ENCODE data around the gene PTPN1. TPM values are rescaled to one million over a fixed set of nuclear protein-coding genes. Genes with fewer than 3 reads are reported as not detected.

PTPN1 gene
- total and polyA plus RNA-seq, 2 of the 13 experiments (the other 11 are each of a cell fraction or from before 2014, with no cell fraction given) = 17.7 to 37.2 TPM

GRCh38 chr20:50509923-50510705, at the start of gene PTPN1 (continued):
- TF ChIP-seq DZIP1 (CRISPR knock-in tag; IDR thresholded peaks at IDR 0.05) (peak; percentile 83; the same call in 1 of the 2 replicates), ZNF138 (CRISPR knock-in tag; IDR thresholded peaks at IDR 0.05; ENCODE audit: low read depth) (peak; percentile 70; the same call in 1 of the 2 replicates), E2F1 (CRISPR knock-in tag; IDR thresholded peaks at IDR 0.05) (peak; percentile 91), SNAPC2 (CRISPR knock-in tag; IDR thresholded peaks at IDR 0.05) (peak; percentile 86), ZFP91 (CRISPR knock-in tag; IDR thresholded peaks at IDR 0.05; ENCODE audit: borderline replicate concordance) (peak; percentile 94), CEBPG (CRISPR knock-in tag; IDR thresholded peaks at IDR 0.05) (no peak), CBFB (CRISPR knock-in tag; IDR thresholded peaks at IDR 0.05) (peak; percentile 82; the same call in 1 of the 2 replicates), ZIK1 (CRISPR knock-in tag; IDR thresholded peaks at IDR 0.05; ENCODE audit: borderline replicate concordance, low read depth) (peak; percentile 97), KDM5B (CRISPR knock-in tag; IDR thresholded peaks at IDR 0.05; ENCODE audit: borderline replicate concordance) (peak; percentile 88), NFIC (IDR thresholded peaks at IDR 0.05; ENCODE audit: low read length) (no peak), GRHL1 (CRISPR knock-in tag; conservative IDR thresholded peaks at IDR 0.05) (no peak), ZNF543 (CRISPR knock-in tag; IDR thresholded peaks at IDR 0.05) (no peak; the same call in 1 of the 2 replicates), PAXIP1 (CRISPR knock-in tag; conservative IDR thresholded peaks at IDR 0.05) (peak; percentile 64), ATF7-NPFF (CRISPR knock-in tag; IDR thresholded peaks at IDR 0.05; ENCODE audit: low read depth) (peak; percentile 86; the same call in 1 of the 2 replicates), ZNF879 (CRISPR knock-in tag; IDR thresholded peaks at IDR 0.05) (0 out of 2 replicates have a peak, but pooled peaks have one; percentile 46), ZNF550 (CRISPR knock-in tag; IDR thresholded peaks at IDR 0.05; ENCODE audit: borderline replicate concordance) (peak; percentile 62), ZSCAN25 (CRISPR knock-in tag; IDR thresholded peaks at IDR 0.05) (peak; percentile 42), CBX1 (IDR thresholded peaks at IDR 0.05; ENCODE audit: low read depth) (peak; percentile 51)
